Measurements from ENCODE around the gene B4GALNT4.

DNA sequence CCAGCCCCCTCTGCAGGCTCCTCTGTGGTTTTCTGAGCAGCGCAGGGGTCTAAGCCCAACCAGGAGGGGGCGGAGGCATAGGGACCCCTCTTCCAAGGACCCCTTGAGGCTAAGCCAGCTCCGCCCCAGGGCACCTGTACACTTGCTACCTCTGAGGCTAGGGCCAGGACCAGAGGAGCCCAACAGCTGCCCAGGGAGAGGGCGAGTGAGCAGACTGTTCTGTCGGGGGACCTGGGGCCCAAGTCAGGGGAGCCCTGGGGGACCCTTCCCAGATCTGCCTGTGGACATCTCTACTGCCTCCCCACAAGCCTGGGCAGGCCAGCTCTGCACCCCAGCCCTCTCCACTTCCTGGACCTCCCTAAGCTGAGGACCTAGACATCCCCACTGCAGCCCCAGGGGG, 1.8 kb downstream of the B4GALNT4 start:
- no peak for TF ChIP-seq CTCF (IDR thresholded peaks at IDR 0.05; ENCODE audit: borderline replicate concordance, extremely low read depth, low read length, poor library complexity, severe bottlenecking)
- no peak for TF ChIP-seq EZH2 (IDR thresholded peaks at IDR 0.05; ENCODE audit: borderline replicate concordance, low read depth, low read length, severe bottlenecking)

All from DND-41 (cell line).